Endothelial cell of umbilical vein (primary cell): ENCODE results near the gene GPR157. TPM values are rescaled to one million over a fixed set of nuclear protein-coding genes. Genes with fewer than 3 reads are reported as not detected.

Source experiments
- BruUV-seq: library from RNA; stranded (reverse); fragments of 400-500 nt; replicated peaks from 2 replicates; lab custom pipeline; 2021; lab: Mats Ljungman, UMichigan
- CTCF ChIA-PET: fragments of 300-600, 350-600 bp; sonication (Branson Sonifier 250); formaldehyde crosslinking; loops from one replicate; lab custom pipeline; 2021; ENCODE audit warnings: antibody characterized with exemption, inconsistent platforms; lab: Charles Lee
- POLR2A ChIA-PET: fragments of 300-600, 350-600 bp; sonication (Branson Sonifier 250); formaldehyde crosslinking; loops from one replicate; lab custom pipeline; 2021; ENCODE audit warnings: antibody characterized with exemption, inconsistent platforms; lab: Charles Lee
- DNase-seq: peaks from one replicate; pipeline ENCODE4 v3.0.0-alpha.2; 2011; ENCODE audit warnings: low read depth, low spot score
- FAIRE-seq: peaks from 2 replicates; lab custom pipeline; 2011; peaks lifted over from hg19 to GRCh38; lab: Jason Lieb, UNC
- H2AFZ ChIP-seq: 2 replicates; pipeline ENCODE4 v1.6.0; 2012; ENCODE audit warnings: low read depth, low read length, control low read depth, inconsistent platforms
- H3K27ac ChIP-seq: 2 replicates; pipeline ENCODE4 v1.5.1; 2011; ENCODE audit warnings: low read depth, mild to moderate bottlenecking, control low read depth, low read length, moderate library complexity; ENCODE audit not compliant: insufficient read depth
- H3K27me3 ChIP-seq, 2 experiments: 2 replicates each; pipeline versions ENCODE4 v1.6.0 to v1.6.1; 2011; ENCODE audit warnings: low read length in 2 of 2, mixed read lengths in 1 of 2; ENCODE audit not compliant: control insufficient read depth in 2 of 2, insufficient read depth in 2 of 2
- H3K36me3 ChIP-seq, 2 experiments: 2 replicates in 1 of 2; 3 replicates in 1 of 2; pipeline ENCODE4 v1.5.1; 2011; ENCODE audit warnings: low read length in 2 of 2, mild to moderate bottlenecking in 1 of 2, moderate library complexity in 1 of 2; ENCODE audit not compliant: control insufficient read depth in 2 of 2, insufficient read depth in 2 of 2; ENCODE audit errors: extremely low read depth in 1 of 2
- H3K4me1 ChIP-seq: 3 replicates; pipeline ENCODE4 v1.5.1; 2011; ENCODE audit warnings: mild to moderate bottlenecking, low read length; ENCODE audit not compliant: control insufficient read depth, insufficient read depth; ENCODE audit errors: extremely low read depth
- H3K4me2 ChIP-seq: 2 replicates; pipeline ENCODE4 v1.6.1; 2011; ENCODE audit warnings: low read length, control low read depth, mixed read lengths; ENCODE audit not compliant: insufficient read depth
- H3K4me3 ChIP-seq, 3 experiments: fragments of 200-600 bp in 1 of 3; sonication (generic), shearing (Covaris generic) in 1 of 3; replicated peaks in 1 of 3; 2 replicates each; pipeline ENCODE4 v1.5.1; 2011 to 2016; ENCODE audit warnings: control low read depth in 3 of 3, low read length in 3 of 3, mild to moderate bottlenecking in 2 of 3, inconsistent platforms in 1 of 3, low read depth in 1 of 3, moderate library complexity in 1 of 3; ENCODE audit not compliant: insufficient read depth in 1 of 3
- H3K79me2 ChIP-seq: 2 replicates; pipeline ENCODE4 v1.6.0; 2012; ENCODE audit warnings: low read length, inconsistent platforms; ENCODE audit not compliant: control insufficient read depth, insufficient read depth
- H3K9ac ChIP-seq: replicated peaks from 2 replicates; pipeline ENCODE3; 2011; ENCODE audit warnings: low read length, control low read depth; ENCODE audit not compliant: insufficient read depth; ENCODE audit errors: extremely low read depth
- H3K9me1 ChIP-seq: replicated peaks from 3 replicates; pipeline ENCODE4 v1.6.0; 2011; ENCODE audit warnings: mild to moderate bottlenecking, low read length; ENCODE audit not compliant: control insufficient read depth, insufficient read depth; ENCODE audit errors: extremely low read depth
- H3K9me3 ChIP-seq: replicated peaks from 2 replicates; pipeline ENCODE4 v1.5.1; 2012; ENCODE audit warnings: low read length, inconsistent platforms; ENCODE audit not compliant: control insufficient read depth, insufficient read depth
- H4K20me1 ChIP-seq: replicated peaks from 2 replicates; pipeline ENCODE3; 2011; ENCODE audit warnings: mild to moderate bottlenecking, low read length; ENCODE audit not compliant: control insufficient read depth, insufficient read depth; ENCODE audit errors: extremely low read depth
- EZH2 ChIP-seq: IDR thresholded peaks from 2 replicates; pipeline ENCODE4 v1.6.1; 2012; ENCODE audit warnings: borderline replicate concordance, low read depth, mild to moderate bottlenecking, moderate library complexity, low read length, inconsistent platforms; ENCODE audit not compliant: severe bottlenecking
- FOS ChIP-seq: IDR thresholded peaks from 2 replicates; pipeline ENCODE4 v1.6.1; 2011; ENCODE audit warnings: mild to moderate bottlenecking, low read length, moderate library complexity, borderline replicate concordance; ENCODE audit not compliant: insufficient read depth
- GATA2 ChIP-seq: IDR thresholded peaks from 2 replicates; pipeline ENCODE4 v1.7.0; 2011; ENCODE audit warnings: low read depth, mild to moderate bottlenecking, moderate library complexity, mixed read lengths, low read length; ENCODE audit not compliant: insufficient read length, insufficient read depth
- JUN ChIP-seq: IDR thresholded peaks from 2 replicates; pipeline ENCODE4 v1.6.1; 2011; ENCODE audit warnings: borderline replicate concordance, low read depth; ENCODE audit not compliant: insufficient read length, insufficient read depth
- MYC ChIP-seq: IDR thresholded peaks from one replicate; pipeline ENCODE4 v1.6.1; 2011; ENCODE audit warnings: mild to moderate bottlenecking, low read depth, low read length
- POLR2A ChIP-seq: IDR thresholded peaks from 2 replicates; pipeline ENCODE4 v1.6.1; 2012; ENCODE audit warnings: low read depth, mild to moderate bottlenecking, control low read depth, low read length
- POLR2AphosphoS5 ChIP-seq: IDR thresholded peaks from 2 replicates; pipeline ENCODE4 v1.6.1; 2012; ENCODE audit warnings: low read depth, mild to moderate bottlenecking, control low read depth, low read length, moderate library complexity; ENCODE audit not compliant: insufficient read depth
- dilution Hi-C: fragments of 300-500 bp; cut with MboI; formaldehyde crosslinking; loops from one replicate; pipeline ENCODE4 v1.15.0; 2019; ENCODE audit warnings: low sequenced_read_pairs; ENCODE audit not compliant: extremely low pct_ligation_motif_present
- intact Hi-C: fragments of 100-400 bp; cut with micrococcal nuclease; formaldehyde crosslinking; loops from one replicate; pipeline ENCODE4 v1.10.0; 2022
- polyA plus RNA-seq, 4 experiments: library from polyadenylated mRNA; depleted of rRNA in 3 of 4; stranded (reverse) in 3 of 4; unstranded in 1 of 4; fragments of >200 nt; gene quantifications; 2 replicates each; pipeline versions ENCODE4 v1.2.1 to v1.2.3, GENCODE V29; 2011 to 2012; ENCODE audit warnings: missing spikeins in 1 of 4
- total RNA-seq: library from RNA; stranded (reverse); gene quantifications from 2 replicates; pipeline ENCODE4 v1.2.3, GENCODE V29; 2021
- TF ChIP-seq, protein P1 (sequence below), 2 donors: IDR thresholded peaks; 1 replicate in 1 of 2; 2 replicates in 1 of 2; pipeline ENCODE4 v1.5.1; 2011; ENCODE audit warnings: low read length in 2 of 2, mild to moderate bottlenecking in 2 of 2, moderate library complexity in 2 of 2, control low read depth in 1 of 2, inconsistent platforms in 1 of 2, low read depth in 1 of 2; ENCODE audit not compliant: insufficient read depth in 1 of 2; ENCODE audit errors: extremely low read depth in 1 of 2
- TF ChIP-seq, protein P2 (sequence below): IDR thresholded peaks from 2 replicates; pipeline ENCODE4 v1.6.1; 2011; ENCODE audit not compliant: insufficient read depth, insufficient read length

GPR157 gene
- total and polyA plus RNA-seq, 2 donors (not counting 3 experiments of a cell fraction or from before 2014, with no cell fraction given), result 1.0 to 6.5 TPM

DNA sequence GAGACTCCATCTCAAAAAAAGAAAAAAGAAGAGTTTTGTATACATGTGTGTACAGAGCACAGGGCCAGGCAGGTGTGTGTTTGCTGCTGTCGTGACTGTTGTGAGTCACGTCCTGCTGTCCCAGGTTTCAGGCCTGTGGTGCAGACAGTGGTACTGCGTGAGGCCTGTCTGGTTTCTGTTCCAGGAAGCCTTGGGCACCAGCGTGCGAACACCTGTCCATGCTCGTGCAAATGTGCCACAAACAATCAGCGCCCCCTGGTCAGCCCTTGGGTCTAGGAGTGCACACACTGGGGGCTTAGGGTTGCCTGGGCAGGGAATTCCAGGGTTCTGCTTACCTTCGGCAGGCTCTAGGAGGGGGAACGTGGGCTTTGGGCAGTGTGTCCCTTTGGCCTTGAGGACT lies 16.9 kb downstream of the GPR157 start:
- no peaks in the 10 kb centered on the region for H3K79me2 ChIP-seq
- no peaks in the 10 kb centered on the region for H3K36me3 ChIP-seq
- no TSS peak for BruUV-seq
- H2AFZ ChIP-seq, result no peak overlapping the region
- ChIA-PET POLR2A (no interaction called here), CTCF (interaction anchor here (1.8 to 4.7 kb wide), 11 partner anchors 9 to 379 kb away, joined by 4 to 84 read pairs (median 26); partner anchors contain the start of genes GPR157 and H6PD)
- intact Hi-C loops (no loop called here), dilution Hi-C loops (no loop called here)
- DNase-seq, result no peak
- H3K27ac ChIP-seq, result no peak overlapping the region
- no peak for FAIRE-seq
- no peak overlapping the region for H3K4me2 ChIP-seq
- TF ChIP-seq JUN, result no peak
- TF ChIP-seq, protein P1, sequence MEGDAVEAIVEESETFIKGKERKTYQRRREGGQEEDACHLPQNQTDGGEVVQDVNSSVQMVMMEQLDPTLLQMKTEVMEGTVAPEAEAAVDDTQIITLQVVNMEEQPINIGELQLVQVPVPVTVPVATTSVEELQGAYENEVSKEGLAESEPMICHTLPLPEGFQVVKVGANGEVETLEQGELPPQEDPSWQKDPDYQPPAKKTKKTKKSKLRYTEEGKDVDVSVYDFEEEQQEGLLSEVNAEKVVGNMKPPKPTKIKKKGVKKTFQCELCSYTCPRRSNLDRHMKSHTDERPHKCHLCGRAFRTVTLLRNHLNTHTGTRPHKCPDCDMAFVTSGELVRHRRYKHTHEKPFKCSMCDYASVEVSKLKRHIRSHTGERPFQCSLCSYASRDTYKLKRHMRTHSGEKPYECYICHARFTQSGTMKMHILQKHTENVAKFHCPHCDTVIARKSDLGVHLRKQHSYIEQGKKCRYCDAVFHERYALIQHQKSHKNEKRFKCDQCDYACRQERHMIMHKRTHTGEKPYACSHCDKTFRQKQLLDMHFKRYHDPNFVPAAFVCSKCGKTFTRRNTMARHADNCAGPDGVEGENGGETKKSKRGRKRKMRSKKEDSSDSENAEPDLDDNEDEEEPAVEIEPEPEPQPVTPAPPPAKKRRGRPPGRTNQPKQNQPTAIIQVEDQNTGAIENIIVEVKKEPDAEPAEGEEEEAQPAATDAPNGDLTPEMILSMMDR (IDR thresholded peaks at IDR 0.05; ENCODE audit: extremely low read depth in 1 of 2, insufficient read depth in 1 of 2, low read depth in 1 of 2, low read length in 2 of 2), result no peak
- no peak for TF ChIP-seq EZH2
- no peak for TF ChIP-seq FOS
- TF ChIP-seq, protein P2, sequence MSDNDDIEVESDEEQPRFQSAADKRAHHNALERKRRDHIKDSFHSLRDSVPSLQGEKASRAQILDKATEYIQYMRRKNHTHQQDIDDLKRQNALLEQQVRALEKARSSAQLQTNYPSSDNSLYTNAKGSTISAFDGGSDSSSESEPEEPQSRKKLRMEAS, result no peak
- TF ChIP-seq POLR2A, result no peak
- no peak for TF ChIP-seq GATA2
- TF ChIP-seq MYC, result no peak
- no peak for TF ChIP-seq POLR2AphosphoS5
- H4K20me1 ChIP-seq, result no peaks in the 10 kb centered on the region
- H3K9me1 ChIP-seq, result no peaks in the 10 kb centered on the region
- H3K9ac ChIP-seq, result no peak overlapping the region
- no peaks in the 10 kb centered on the region for H3K9me3 ChIP-seq
- H3K27me3 ChIP-seq, result no peaks in the 10 kb centered on the region
- no peak overlapping the region for H3K4me3 ChIP-seq
- H3K4me1 ChIP-seq, result no peaks in the 10 kb centered on the region
